ENCODE data around the gene PPP3R2. TPM values are rescaled to one million over a fixed set of nuclear protein-coding genes. Genes with fewer than 3 reads are reported as not detected.

Gene PPP3R2
- total RNA-seq, 1 experiment from 2014 or later, result not detected

Other genes starting within 250 kb of the PPP3R2 start
- gene BAAT, start 210.0 kb downstream of the PPP3R2 start, total RNA-seq (2014; rRNA removed; shearing (Covaris generic)), result 0.10 and 0.14 TPM in 2 replicates
- gene MRPL50, start 196.4 kb downstream of the PPP3R2 start, total RNA-seq (2014; rRNA removed; shearing (Covaris generic)), result 33.9 and 34.7 TPM in 2 replicates
- 14.1 and 17.6 TPM in 2 replicates for gene ZNF189, start 196.1 kb downstream of the PPP3R2 start, total RNA-seq (2014; rRNA removed; shearing (Covaris generic))
- gene ALDOB, start 159.2 kb downstream of the PPP3R2 start, total RNA-seq (2014; rRNA removed; shearing (Covaris generic)), result not detected in 2 replicates
- gene RNF20, start 61.1 kb downstream of the PPP3R2 start, total RNA-seq (2014; rRNA removed; shearing (Covaris generic)), result 32.1 and 37.6 TPM in 2 replicates
- gene GRIN3A, start 143.7 kb upstream of the PPP3R2 start, total RNA-seq (2014; rRNA removed; shearing (Covaris generic)), result not detected in 2 replicates